ENCODE results near the gene ADGRV1.

Gene ADGRV1

DNA sequence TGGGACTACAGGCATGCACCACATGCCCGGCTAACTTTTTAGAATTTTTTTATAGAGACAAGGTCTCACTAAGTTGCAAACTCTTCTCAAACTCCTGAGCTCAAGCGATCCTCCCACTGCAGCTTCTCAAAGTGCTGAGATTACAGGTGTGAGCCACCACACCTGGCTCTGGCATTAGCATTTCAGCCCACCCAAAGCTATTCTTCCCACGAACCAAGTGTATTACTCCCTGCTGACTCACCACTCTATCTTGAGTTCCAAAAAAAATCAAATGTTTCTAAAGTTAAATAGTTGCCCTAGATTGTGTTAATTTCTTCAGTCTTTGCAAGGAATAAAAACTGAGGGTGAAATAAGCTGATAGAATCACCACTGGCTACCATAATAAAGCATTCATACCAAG, 619.0 kb downstream of the ADGRV1 start:
- H3K4me3 ChIP-seq (replicated peaks; ENCODE audit: low read depth, low read length): no peak overlapping the region
- TF ChIP-seq, protein P1, sequence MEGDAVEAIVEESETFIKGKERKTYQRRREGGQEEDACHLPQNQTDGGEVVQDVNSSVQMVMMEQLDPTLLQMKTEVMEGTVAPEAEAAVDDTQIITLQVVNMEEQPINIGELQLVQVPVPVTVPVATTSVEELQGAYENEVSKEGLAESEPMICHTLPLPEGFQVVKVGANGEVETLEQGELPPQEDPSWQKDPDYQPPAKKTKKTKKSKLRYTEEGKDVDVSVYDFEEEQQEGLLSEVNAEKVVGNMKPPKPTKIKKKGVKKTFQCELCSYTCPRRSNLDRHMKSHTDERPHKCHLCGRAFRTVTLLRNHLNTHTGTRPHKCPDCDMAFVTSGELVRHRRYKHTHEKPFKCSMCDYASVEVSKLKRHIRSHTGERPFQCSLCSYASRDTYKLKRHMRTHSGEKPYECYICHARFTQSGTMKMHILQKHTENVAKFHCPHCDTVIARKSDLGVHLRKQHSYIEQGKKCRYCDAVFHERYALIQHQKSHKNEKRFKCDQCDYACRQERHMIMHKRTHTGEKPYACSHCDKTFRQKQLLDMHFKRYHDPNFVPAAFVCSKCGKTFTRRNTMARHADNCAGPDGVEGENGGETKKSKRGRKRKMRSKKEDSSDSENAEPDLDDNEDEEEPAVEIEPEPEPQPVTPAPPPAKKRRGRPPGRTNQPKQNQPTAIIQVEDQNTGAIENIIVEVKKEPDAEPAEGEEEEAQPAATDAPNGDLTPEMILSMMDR (IDR thresholded peaks at IDR 0.05; ENCODE audit: low read length, missing control alignments): no peak
- peak; percentile 7 for DNase-seq (ENCODE audit: low read depth)

DNA sequence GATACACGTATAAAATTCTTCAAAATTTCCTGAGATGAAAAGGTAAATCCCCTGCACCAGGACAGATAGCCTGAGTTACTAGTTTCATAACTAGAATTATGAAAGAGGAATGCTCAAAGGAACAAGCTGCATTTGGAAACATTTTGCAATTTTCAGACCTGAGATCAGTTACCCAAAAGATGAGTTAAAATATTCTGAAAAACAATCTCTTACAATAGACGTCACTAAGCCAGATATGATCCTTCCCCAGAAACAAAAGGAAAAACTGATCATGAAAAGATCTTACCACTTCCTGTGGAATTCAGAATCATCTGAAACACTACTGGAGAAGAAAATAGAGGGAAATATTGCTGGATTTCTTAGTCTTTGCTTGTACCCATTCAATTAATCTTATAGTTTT, 619.9 kb downstream of the ADGRV1 start:
- peak; percentile 84 for DNase-seq (ENCODE audit: low read depth)
- TF ChIP-seq, protein P1 (IDR thresholded peaks at IDR 0.05; ENCODE audit: low read length, missing control alignments): no peak
- no peak overlapping the region for H3K4me3 ChIP-seq (replicated peaks; ENCODE audit: low read depth, low read length)

DNA sequence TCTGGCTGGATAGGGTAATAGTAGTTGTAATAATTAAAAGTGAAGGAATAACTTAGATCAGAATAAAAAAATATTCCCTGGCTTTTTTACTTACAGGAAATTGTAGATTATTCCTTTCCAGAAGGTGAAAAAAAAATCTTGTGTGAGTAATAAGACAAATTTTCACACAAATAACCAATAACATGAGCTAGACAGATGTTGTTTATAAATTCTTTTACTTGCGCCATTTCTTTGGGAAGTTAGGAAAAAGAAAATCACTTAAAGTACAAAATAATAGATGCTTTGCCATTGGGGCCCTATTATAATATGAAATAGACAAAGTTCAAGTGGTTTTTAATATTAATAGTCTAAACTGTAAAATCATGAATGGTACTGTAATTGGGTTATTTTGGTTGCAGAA, 620.4 kb downstream of the ADGRV1 start:
- H3K4me3 ChIP-seq (replicated peaks; ENCODE audit: low read depth, low read length): no peak overlapping the region
- TF ChIP-seq, protein P1 (IDR thresholded peaks at IDR 0.05; ENCODE audit: low read length, missing control alignments): no peak
- DNase-seq (ENCODE audit: low read depth): peak; percentile 11

GRCh38 chr5:91180506-91180905, 621.9 kb downstream of the ADGRV1 start:
- no peak overlapping the region for H3K4me3 ChIP-seq (replicated peaks; ENCODE audit: low read depth, low read length)
- no peak for DNase-seq (ENCODE audit: low read depth)
- TF ChIP-seq, protein P1 (IDR thresholded peaks at IDR 0.05; ENCODE audit: low read length, missing control alignments): no peak

GRCh38 chr5:91182763-91183162, 624.2 kb downstream of the ADGRV1 start:
- DNase-seq (ENCODE audit: low read depth): peak; percentile 17
- TF ChIP-seq, protein P1 (IDR thresholded peaks at IDR 0.05; ENCODE audit: low read length, missing control alignments): peak; percentile 12
- no peak overlapping the region for H3K4me3 ChIP-seq (replicated peaks; ENCODE audit: low read depth, low read length)

DNA sequence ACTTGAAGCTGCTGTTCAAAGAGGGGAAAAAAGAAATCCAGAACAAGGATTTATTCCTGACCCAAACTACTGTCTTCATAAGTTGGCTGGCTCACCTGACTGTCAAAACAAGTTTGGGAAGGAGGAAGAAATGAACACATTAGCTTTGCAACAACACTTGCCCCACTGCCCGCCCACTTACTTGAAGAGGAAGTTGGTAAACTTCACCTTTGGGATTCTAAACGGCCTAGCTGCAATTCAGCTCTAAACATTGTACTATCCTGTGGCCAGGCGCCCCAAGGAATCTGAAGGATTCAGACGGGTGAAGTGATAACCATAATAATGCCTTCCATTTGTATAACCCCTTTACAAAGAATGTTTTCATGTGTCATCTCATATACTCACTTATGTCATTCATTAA, 625.1 kb downstream of the ADGRV1 start:
- DNase-seq (ENCODE audit: low read depth): no peak
- TF ChIP-seq, protein P1 (IDR thresholded peaks at IDR 0.05; ENCODE audit: low read length, missing control alignments): no peak
- no peak overlapping the region for H3K4me3 ChIP-seq (replicated peaks; ENCODE audit: low read depth, low read length)

DNA sequence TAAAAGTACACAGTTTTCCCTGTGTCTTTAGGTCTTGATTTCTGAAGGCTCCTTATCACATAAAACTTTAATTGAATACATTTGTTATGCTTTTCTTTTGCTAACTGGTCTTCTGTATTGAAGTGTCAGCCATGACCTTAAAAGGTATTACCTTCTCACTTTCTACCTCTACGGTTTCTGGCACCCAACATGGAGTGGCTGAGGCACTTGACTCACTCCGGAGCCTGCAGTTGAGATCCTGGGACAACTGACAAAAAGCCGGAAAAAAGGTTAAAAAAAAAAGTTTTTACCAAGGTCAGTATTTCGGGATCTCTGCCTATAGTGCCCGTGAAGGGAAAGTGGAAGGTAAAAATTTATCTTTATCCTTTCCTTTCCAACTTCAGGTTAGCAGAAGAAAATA, 627.5 kb downstream of the ADGRV1 start:
- TF ChIP-seq, protein P1 (IDR thresholded peaks at IDR 0.05; ENCODE audit: low read length, missing control alignments): no peak
- no peak overlapping the region for H3K4me3 ChIP-seq (replicated peaks; ENCODE audit: low read depth, low read length)
- no peak for DNase-seq (ENCODE audit: low read depth)

Data from fibroblast of pulmonary artery (primary cell).